ENCODE measurements around the gene UBXN6.

Gene UBXN6

DNA sequence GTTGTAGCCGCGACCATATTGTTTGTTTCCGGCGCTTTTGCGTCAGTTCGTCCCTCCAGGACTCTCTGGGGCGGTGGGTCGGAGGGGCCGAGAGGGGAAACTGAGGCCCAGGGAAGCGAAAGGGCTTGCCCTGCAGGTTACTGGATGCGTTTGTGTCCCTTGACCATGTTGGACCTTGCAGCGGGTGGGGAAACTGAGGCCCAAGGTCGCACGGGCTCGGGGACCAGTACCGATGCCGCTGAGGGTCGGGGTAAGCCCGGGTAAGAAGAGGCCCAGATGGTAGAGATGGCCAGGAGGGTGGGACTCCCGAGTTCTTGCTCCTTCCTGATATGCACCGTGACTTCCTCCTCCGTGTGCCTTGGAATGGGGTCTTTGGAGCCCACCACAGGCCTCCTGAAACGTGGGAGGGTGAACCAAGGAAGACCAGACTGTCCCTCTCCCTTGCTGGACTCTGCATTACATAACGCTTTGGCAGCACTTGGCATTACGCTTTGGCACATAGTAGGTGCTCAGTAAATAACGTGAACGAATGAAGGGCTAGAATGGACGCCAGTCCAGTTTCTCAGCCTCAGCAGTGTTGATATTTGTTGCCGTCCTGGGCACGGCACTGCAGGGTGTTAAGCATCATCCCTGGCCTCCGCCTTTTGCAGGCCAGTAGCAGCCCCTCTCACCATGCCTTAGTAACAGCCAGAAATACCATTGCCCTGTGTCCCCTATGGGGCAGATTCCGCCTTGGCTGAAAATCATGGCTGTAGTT, 54.4 kb downstream of the UBXN6 start:
- peak overlapping the region; percentile 82 for H3K27ac ChIP-seq
- TF ChIP-seq, protein P1, sequence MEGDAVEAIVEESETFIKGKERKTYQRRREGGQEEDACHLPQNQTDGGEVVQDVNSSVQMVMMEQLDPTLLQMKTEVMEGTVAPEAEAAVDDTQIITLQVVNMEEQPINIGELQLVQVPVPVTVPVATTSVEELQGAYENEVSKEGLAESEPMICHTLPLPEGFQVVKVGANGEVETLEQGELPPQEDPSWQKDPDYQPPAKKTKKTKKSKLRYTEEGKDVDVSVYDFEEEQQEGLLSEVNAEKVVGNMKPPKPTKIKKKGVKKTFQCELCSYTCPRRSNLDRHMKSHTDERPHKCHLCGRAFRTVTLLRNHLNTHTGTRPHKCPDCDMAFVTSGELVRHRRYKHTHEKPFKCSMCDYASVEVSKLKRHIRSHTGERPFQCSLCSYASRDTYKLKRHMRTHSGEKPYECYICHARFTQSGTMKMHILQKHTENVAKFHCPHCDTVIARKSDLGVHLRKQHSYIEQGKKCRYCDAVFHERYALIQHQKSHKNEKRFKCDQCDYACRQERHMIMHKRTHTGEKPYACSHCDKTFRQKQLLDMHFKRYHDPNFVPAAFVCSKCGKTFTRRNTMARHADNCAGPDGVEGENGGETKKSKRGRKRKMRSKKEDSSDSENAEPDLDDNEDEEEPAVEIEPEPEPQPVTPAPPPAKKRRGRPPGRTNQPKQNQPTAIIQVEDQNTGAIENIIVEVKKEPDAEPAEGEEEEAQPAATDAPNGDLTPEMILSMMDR (conservative IDR thresholded peaks at IDR 0.05), result no peak

DNA sequence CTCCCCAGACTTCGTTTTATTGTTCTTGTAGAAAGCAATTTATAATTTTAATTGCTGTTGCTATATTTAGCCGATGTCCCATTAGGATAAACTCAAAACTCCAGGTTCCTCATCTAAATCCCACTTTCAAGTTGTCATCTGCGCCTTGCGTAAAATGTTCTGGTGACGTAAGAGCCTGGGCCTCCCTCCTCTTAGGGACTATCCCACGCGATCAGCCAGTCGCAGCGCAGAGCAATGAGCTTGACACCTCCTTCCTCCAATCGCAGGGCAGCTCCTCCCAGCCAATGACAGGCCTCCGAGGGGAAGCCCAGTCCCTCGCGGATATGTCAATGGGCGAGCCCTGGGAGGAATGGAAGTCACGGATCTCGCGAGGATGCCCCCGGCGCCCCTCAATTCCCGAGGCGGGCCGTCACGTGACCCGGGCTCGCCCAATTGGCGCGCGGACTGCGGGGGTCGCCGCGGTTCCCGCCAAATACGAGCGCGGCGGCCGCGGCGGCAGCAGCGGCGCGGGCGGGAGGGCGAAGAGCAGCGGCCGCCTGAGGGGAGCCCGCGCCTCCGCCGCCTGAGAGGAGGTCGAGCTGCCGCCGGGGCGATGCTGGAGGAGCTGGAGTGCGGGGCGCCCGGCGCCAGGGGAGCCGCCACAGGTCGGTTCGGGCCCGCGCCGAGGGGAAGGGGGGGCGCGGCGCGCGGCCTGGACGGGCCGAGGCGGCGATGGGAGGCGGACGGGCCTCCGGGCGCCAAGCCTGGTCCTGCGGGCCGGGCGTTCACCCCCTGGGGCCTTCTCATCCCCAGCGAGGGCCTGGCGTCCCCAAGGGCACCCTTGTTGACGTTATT, 55.2 kb downstream of the UBXN6 start, which contains the start of gene CHAF1A:
CHAF1A (plus strand) TSS at position 470 of the 834 bp plus-strand sequence; CDS start at position 593, 123 bp downstream.
- H3K27ac ChIP-seq, result peak within 1 kb of the TSS; percentile 82
- TF ChIP-seq, protein P1 (conservative IDR thresholded peaks at IDR 0.05), result no peak

DNA sequence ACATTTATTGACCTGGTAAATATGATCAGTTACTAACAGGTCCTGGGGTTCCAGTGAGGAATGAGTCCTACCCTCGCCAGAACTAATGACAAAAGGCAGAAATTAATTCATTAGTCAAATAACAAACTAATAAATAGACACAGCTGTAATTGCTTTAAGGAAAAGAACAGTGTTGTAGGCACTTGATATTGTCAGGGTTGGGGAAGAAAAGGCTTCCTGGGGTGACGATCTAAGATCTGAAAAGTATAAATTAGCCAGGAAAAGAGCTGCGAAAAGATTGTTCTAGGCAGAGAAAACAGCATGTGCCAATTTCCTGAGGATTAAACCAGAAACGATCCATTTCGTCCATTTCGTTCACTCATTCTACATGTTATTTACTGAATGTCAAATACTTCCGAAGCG, 55.8 kb downstream of the UBXN6 start:
- TF ChIP-seq, protein P1 (conservative IDR thresholded peaks at IDR 0.05), result no peak
- H3K27ac ChIP-seq, result peak overlapping the region; percentile 82

DNA sequence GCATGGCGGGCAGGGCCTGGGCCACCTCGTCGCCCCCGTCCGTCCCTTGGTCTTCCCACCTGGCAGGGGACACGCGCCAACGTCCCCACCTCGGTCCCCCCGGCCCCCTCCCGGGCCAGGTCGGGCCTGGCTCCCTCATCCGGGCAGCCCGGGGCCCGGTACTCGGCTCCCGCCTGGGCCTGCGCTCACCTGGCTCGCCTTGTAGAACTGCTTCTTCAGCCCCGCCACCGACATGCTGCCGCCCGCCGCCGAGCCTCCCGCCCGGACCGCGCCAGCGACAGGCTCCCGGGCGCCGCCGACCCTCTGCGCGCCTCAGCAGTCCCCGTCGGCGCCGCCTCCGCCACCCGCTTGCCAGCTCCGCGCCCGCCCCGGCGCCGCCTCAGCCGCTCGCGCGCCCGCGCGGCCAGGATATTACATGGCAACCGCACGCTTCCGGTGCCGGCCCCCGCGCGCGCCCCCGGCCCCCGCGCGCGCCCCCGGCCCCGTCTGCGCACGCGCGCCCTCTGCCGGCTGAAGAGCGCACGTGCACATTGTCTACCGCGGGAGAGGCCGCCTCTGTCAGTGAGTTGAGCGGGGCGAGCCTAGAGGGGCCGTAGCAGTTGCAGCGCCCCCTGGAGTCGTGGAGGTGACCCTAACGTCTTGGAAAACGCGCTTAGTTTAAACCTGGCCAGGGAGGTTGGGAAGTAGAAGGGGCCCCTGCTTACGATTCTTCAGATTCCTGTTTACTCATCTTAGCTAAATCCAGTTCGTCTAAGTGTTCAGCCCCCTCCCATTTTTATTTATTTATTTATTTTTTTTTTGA, 57.3 kb downstream of the UBXN6 start, which contains the start of gene SH3GL1:
SH3GL1 (minus strand) TSS at position 413 of the 802 bp plus-strand sequence; CDS start at position 234, 179 bp downstream.
- TF ChIP-seq, protein P1 (conservative IDR thresholded peaks at IDR 0.05), result peak; percentile 98
- peak within 1 kb of the TSS; percentile 87 for H3K27ac ChIP-seq

DNA sequence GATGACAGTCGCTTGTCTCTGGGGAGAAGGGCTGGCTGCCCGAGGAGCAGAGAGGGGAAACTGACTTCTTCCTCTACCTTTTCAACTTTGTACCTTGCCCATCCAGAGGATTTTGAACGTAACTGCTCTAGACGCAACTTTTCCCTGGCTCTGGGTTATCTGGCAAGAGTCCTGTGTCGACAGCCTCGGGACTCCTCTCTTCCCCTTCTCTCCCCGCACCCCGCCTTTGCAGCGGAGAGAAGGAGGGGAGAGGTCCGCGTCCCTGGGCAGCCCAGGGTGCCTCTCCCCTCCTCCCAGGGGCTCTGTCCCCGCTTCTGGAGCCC, 57.8 kb downstream of the UBXN6 start:
- TF ChIP-seq, protein P1 (conservative IDR thresholded peaks at IDR 0.05), result no peak
- H3K27ac ChIP-seq, result peak overlapping the region; percentile 87

DNA sequence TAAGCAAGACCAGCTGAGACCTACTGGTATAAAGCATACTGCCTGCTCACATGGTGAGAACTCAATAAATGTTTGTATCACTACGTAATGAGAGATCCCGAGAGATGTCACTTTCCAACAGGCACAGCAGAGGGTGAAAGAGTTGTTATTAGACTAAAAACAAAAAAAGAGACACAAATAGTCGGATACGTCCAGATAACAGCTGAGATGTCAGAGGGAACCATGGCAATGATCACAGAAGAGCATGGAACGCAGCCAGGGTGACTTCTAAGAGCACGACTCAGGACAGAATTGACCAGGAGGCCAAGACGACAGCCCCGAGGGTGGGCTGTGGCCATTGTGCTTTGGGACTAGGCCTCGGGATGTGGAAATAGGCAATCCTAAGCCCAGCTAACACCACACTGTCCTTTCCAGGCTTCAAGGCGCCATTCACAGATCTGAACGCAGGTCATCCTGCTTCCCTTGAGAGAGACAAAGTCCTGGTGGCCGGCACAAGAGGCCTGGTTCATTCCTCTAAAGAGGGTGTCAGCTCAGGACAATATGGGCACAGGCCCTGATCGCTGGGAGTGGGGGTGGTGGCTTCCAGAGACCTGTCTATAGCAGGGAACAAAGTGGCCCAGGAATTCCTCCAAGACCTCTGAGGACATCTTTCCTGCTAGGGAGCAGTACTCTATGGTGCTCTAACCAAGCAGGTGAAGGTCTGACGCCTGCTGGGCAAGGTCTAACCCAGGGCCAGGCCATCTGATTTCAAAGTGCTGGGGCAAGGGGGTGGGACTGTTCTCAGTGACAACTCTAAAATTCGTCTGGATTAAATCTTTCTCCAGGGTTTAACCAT, 60.4 kb downstream of the UBXN6 start:
- TF ChIP-seq, protein P1 (conservative IDR thresholded peaks at IDR 0.05), result no peak
- no peak overlapping the region for H3K27ac ChIP-seq

Data from VCaP (cell line).